Measurements from ENCODE around the gene SOX6. TPM values are rescaled to one million over a fixed set of nuclear protein-coding genes. Genes with fewer than 3 reads are reported as not detected.

The SOX6 gene
- total RNA-seq, 1 experiment from 2014 or later, result not detected

DNA sequence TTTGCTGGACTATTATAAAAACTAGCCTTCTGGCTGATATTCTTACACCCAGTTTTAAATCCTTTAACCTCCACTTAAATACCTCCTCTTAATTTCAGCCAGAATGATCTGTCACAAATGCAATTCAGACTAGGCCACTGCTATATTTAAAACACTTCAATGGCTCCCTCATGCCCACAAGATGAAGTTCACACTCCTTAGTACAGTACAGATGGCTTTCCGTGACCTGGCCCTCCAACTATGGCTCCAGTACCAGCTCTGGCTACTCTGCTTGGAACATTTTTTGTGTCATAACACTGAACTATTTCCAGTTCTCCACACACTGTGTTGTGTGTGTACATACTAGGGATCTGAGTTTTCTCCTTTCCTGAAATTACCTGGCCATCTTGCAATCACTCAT lies 353.4 kb downstream of the SOX6 start:
- whole genome bisulfite sequencing (ENCODE audit: extremely low coverage, insufficient read length, low lambda C conversion rate), result no CpG with 5 or more reads among the region's 1 CpG
- Histone ChIP-seq H3K27me3 (ENCODE audit: insufficient read depth, low read length) (no peaks in the 10 kb centered on the region), H3K79me2 (ENCODE audit: insufficient read depth, low read length) (no peaks in the 10 kb centered on the region), H2BK120ac (ENCODE audit: low read depth, low read length, poor library complexity, severe bottlenecking) (no peak overlapping the region), H3K27ac (ENCODE audit: insufficient read length, low read depth, low read length) (no peak overlapping the region), H4K5ac (ENCODE audit: insufficient read length, low read depth, low read length) (no peak overlapping the region), H2AFZ (ENCODE audit: low read length) (no peak overlapping the region), H3K56ac (ENCODE audit: insufficient read length, low read depth, low read length) (no peak overlapping the region), H3K79me1 (ENCODE audit: insufficient read depth, low read depth, low read length, poor library complexity, severe bottlenecking) (no peaks in the 10 kb centered on the region), H3K23ac (ENCODE audit: insufficient read length, low read depth, low read length) (no peak overlapping the region), H2BK5ac (ENCODE audit: insufficient read length, low read length) (no peak overlapping the region), H3T11ph (ENCODE audit: low read length) (no peak overlapping the region), H2BK12ac (ENCODE audit: insufficient read length, low read depth, low read length) (no peak overlapping the region), H3K18ac (ENCODE audit: insufficient read length, low read depth, low read length) (no peak overlapping the region), H4K91ac (ENCODE audit: insufficient read length, low read depth, low read length) (no peak overlapping the region), H2BK15ac (ENCODE audit: low read depth, low read length) (no peak overlapping the region), H3K23me2 (ENCODE audit: insufficient read length, low read depth, low read length, poor library complexity, severe bottlenecking) (no peaks in the 10 kb centered on the region), H3K4ac (ENCODE audit: low read depth, low read length) (no peak overlapping the region), H4K20me1 (ENCODE audit: control insufficient read depth, insufficient read depth, insufficient read length) (no peaks in the 10 kb centered on the region), H3K4me1 (ENCODE audit: insufficient read depth, low read length) (no peaks in the 10 kb centered on the region), H4K8ac (replicated peaks; ENCODE audit: insufficient read length, low read depth, low read length) (no peak overlapping the region), H3K14ac (ENCODE audit: insufficient read depth, low read length) (no peak overlapping the region), H3K9me3 (ENCODE audit: control insufficient read depth, low read depth, low read length) (no peaks in the 10 kb centered on the region), H3K4me2 (ENCODE audit: insufficient read depth, insufficient read length, low read length) (no peak overlapping the region), H2BK20ac (ENCODE audit: low read depth, low read length, poor library complexity, severe bottlenecking) (no peak overlapping the region), H3K9ac (ENCODE audit: extremely low read depth, insufficient read length, low read length) (no peak overlapping the region), H2AK5ac (ENCODE audit: insufficient read length, low read length) (no peak overlapping the region)
- no peaks in the 10 kb centered on the region for H3K9me3 Mint-ChIP-seq
- TF ChIP-seq, protein P1, sequence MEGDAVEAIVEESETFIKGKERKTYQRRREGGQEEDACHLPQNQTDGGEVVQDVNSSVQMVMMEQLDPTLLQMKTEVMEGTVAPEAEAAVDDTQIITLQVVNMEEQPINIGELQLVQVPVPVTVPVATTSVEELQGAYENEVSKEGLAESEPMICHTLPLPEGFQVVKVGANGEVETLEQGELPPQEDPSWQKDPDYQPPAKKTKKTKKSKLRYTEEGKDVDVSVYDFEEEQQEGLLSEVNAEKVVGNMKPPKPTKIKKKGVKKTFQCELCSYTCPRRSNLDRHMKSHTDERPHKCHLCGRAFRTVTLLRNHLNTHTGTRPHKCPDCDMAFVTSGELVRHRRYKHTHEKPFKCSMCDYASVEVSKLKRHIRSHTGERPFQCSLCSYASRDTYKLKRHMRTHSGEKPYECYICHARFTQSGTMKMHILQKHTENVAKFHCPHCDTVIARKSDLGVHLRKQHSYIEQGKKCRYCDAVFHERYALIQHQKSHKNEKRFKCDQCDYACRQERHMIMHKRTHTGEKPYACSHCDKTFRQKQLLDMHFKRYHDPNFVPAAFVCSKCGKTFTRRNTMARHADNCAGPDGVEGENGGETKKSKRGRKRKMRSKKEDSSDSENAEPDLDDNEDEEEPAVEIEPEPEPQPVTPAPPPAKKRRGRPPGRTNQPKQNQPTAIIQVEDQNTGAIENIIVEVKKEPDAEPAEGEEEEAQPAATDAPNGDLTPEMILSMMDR (conservative IDR thresholded peaks at IDR 0.05), result no peak
- H3K36me3 Mint-ChIP-seq (ENCODE audit: insufficient read depth in 1 of 3, low read depth in 3 of 3), result no peaks in the 10 kb centered on the region
- H3K27ac Mint-ChIP-seq, result no peak overlapping the region; a peak in 1 of 7 replicates
- no peak for DNase-seq
- no peak overlapping the region for H3K4me3 Mint-ChIP-seq
- H3K4me1 Mint-ChIP-seq, result peaks cover 0 to 3% of the 10 kb centered on the region in 2 experiments; a peak in 2 of 4 replicates
- H3K27me3 Mint-ChIP-seq (ENCODE audit: low read depth), result peaks cover 19% of the 10 kb centered on the region
